Immature natural killer cell (primary cell): ENCODE results near the gene FATE1. TPM values are rescaled to one million over a fixed set of nuclear protein-coding genes. Genes with fewer than 3 reads are reported as not detected.

ENCODE experiments used
- DNase-seq, 3 donors: peaks; one replicate each; pipeline ENCODE4 v3.0.0; 2022; ENCODE audit warnings: mixed read lengths in 1 of 3
- H3K27ac Mint-ChIP-seq, 6 donors: one replicate each; pipeline ENCODE4 v1.8.0; 2020; ENCODE audit warnings: mixed read lengths in 6 of 6, mild to moderate bottlenecking in 5 of 6, inconsistent platforms in 4 of 6, moderate library complexity in 3 of 6
- H3K27me3 Mint-ChIP-seq, 3 donors: one replicate each; pipeline ENCODE4 v1.8.0; 2020 to 2021; ENCODE audit warnings: low read depth in 3 of 3, mild to moderate bottlenecking in 3 of 3, mixed read lengths in 3 of 3, moderate library complexity in 3 of 3, inconsistent platforms in 1 of 3
- H3K36me3 Mint-ChIP-seq, 3 donors: one replicate each; pipeline ENCODE4 v1.8.0; 2020; ENCODE audit warnings: mixed read lengths in 3 of 3, inconsistent platforms in 2 of 3, mild to moderate bottlenecking in 2 of 3
- H3K4me1 Mint-ChIP-seq, 2 donors: one replicate each; pipeline ENCODE4 v1.8.0; 2020; ENCODE audit warnings: inconsistent platforms in 2 of 2, mild to moderate bottlenecking in 2 of 2, mixed read lengths in 2 of 2, moderate library complexity in 1 of 2
- H3K4me3 Mint-ChIP-seq, 5 donors: one replicate each; pipeline ENCODE4 v1.8.0; 2020; ENCODE audit warnings: mild to moderate bottlenecking in 5 of 5, mixed read lengths in 5 of 5, inconsistent platforms in 3 of 5, moderate library complexity in 3 of 5
- H3K9me3 Mint-ChIP-seq, 6 donors: one replicate each; pipeline ENCODE4 v1.8.0; 2020; ENCODE audit warnings: mild to moderate bottlenecking in 6 of 6, mixed read lengths in 6 of 6, inconsistent platforms in 4 of 6, moderate library complexity in 3 of 6
- polyA plus RNA-seq, 3 donors: library from polyadenylated mRNA; unstranded; fragments of 300-500 nt; fragmentation: Illumina TruSeq; gene quantifications; one replicate each; pipeline ENCODE4 v1.2.3, GENCODE V29; 2021

FATE1 gene
- polyA plus RNA-seq, 3 donors from 2014 or later, result not detected

DNA sequence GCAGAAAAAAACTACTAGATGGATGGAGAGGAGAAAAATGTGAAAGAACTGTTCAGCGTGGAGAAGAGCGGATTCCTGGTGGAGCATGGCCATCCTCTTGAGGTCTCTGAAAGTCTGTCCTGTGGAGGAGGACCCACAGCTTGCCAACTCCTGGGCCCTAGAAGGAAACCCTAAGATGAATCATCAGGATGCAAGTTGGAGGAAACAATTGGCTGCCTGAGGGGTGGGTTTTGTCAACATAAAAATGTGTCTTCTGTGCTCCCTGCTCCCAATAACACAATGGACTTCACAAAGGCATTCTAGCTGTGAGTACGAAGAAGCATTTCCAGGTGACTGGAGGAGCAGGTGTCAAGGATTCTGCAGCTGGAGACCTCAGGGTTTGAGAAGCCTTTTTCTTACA, 55.9 kb downstream of the FATE1 start:
- H3K4me1 Mint-ChIP-seq, result no peaks in the 10 kb centered on the region
- H3K36me3 Mint-ChIP-seq, result no peaks in the 10 kb centered on the region
- no peak overlapping the region for H3K27ac Mint-ChIP-seq
- no peak overlapping the region for H3K4me3 Mint-ChIP-seq
- no peak for DNase-seq
- H3K9me3 Mint-ChIP-seq, result peaks cover 0 to 3% (median 0%) of the 10 kb centered on the region in 6 donors
- peaks cover 0 to 4% (median 2%) of the 10 kb centered on the region in 3 donors for H3K27me3 Mint-ChIP-seq

Other genes with a start within 250 kb of the FATE1 start
- not detected for gene PASD1, start 152.4 kb upstream of the FATE1 start, polyA plus RNA-seq
- gene PRRG3, start 20.6 kb upstream of the FATE1 start, polyA plus RNA-seq, result not detected
- gene CNGA2, start 18.7 kb downstream of the FATE1 start, polyA plus RNA-seq, result not detected
- not detected for gene MAGEA4, start 196.9 kb downstream of the FATE1 start, polyA plus RNA-seq